CD4-positive, alpha-beta T cell treated with Interleukin-15 for 1 hour (primary cell): ENCODE results near the gene CDK4.

Experiments used
- DNase-seq: peaks from one replicate; pipeline ENCODE4 v3.0.0-alpha.2; 2020

Gene CDK4

DNA sequence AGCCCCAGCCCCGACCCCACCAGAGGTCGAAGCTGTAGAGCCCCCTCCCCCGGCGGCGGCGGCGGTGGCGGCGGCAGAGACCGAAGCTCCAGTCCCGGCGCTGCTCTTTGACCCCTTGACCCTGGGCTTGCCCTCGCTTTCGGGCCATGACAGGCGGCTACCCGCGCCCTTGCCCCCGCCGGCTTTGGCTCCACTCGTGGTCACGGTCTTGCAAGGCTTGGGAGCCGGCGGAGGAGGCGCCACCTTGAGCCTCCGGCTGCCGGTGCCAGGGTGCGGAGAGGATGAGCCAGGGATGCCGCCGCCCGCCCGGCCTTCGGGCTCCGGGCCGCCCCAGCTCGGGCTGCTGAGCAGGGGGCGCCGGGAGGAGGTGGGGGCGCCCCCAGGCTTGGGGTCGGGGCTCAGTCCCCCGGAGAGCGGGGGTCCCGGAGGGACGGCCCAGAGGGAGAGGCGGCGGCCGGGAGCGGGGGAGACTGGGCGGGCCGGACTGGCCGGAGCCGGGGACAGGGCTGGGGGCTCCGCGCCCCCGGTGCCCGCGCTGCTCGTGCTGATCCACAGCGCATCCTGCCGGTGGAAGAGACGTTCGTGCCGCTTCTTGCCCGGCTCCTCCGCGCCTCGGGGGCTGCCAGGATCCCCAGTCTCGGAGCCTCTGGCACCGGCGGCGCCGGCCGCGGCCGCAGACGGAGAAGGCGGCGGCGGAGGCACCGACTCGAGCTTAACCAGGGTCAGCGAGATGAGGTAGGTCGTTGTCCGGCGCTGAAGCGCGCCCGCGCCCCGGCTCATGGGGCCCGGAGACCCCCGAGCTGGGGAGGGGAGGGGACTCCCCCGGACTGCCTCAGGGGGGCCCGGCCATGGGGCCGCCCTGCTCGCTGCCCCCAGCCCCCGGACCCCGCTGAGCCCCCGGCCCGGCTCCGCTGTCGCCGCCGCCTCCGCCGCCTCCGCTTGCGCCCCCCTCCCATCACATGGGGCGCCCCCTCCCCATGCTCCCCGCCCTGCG is 14.3 kb downstream of the CDK4 start:
- DNase-seq = no peak

DNA sequence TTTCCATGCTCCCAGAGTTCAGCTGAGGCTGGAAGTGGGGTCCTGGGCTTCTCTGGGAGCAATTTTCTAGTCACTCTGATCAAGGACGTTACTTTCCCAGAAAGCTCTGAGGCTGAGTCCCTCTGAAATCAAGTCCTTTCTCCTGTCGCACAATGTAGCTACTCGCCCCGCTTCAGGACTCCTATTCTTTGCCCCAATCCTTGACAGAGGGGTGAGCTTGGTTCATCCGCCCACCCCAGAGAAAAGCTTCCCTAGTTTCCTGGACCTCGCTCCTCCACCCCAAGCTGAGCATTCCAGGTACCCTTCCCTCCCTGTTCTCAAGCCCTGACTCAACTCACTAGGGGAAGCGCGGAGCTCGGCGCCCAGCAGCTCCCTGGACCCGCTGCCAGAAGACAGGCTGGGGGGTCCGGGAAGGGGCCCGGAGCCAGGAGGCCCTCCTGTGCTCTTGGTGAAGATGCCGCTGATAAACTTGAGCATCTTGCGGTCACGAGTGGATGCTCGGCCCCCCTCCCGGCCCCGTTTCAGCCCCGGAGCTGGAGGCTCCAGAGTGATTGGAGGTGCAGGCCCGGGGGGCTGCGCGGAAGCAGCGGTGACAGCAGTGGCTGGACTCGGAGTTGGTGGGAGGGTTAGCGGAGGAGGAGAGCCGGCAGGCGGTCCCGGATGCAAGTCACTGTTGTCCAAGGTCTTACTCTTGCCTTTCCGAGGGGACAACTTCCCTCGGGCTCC is 15.2 kb downstream of the CDK4 start:
- DNase-seq = no peak

DNA sequence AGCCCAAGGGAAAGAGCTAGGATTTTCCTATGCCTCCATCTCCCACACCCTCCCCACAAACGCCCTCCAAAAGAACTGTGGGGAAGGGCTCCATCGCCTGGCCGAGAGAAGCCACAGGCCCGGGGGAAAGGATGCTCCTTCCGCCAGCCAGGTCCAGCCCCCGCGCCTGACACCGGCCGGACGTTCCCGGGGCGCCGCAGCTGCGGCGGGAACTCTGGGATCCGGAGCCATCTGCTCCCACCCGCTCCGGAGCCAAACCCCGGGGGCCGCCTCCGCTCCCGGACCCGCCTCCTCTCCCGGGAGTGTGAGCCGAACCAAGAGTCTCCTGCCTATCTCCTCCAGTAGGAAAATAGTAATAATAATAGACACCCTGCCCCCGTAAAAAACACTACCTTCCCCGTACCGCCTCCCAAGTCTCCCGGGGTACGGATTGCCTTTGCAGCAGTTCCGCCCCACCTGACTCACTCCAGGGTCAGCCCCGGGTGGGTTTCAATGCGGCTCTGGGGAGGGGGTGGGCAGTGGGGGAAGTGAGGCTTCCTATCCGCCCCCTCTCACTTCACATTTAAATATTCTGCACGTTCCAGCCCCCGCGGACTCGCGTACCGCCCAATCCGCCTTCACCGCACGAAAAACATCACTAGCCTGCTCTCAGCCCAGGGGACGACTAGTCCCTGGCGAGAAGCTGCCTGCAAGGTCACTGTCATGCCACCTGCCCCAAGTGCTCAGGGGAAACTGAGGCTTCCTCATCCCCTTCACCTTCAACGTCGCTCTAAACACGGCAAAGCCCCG is 16.0 kb downstream of the CDK4 start:
- no peak for DNase-seq

DNA sequence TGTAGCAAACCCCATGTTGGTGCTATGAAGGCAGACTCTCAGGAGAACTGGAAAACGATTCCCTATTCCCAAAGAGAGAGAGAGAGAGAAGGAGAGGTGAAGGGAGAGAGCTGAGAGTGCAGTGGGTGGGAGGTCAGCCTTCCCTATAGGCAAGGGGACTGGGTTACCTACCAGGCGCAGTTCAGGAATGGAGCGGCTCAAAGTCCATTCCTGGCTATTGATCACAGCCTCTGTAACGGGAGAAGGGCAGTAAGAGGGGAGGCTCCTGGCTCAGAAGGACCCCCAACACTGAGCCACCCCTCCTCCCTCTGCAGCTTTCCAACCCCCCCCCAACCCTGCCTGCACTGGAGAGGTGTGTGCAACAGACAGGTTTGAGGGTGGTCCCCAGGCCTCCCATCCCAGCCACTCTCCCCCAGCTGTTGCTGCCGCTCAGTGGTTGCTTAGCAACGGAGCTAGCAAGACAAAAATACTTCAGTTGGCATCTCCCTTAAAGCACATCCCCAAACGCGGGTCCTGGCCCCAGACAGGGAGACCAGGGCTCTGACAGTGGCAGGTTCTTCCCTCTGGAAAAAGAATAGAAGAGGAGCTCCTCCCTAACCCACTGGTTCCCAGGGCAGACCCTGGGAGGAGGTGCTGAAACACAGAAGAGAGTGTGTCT is 16.8 kb downstream of the CDK4 start:
- DNase-seq = no peak

DNA sequence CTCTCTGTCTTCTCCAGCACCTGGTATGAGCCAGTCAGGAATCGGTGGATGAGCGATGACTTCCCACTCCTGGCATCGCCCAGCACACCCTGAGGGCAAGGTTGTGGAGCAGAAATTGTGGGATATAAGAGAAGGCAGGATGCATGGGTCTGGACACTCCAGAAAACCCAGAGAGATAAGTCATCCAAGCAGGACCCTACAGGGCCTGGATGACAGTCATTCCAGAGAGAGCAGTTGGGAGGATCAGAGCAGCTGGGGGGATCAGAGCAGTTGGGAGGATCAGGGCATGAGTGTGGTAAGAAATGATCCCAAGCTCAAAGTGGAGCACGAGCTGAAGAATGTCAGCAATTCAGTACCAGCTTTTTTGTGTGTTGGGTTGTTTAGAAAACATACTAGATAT is 17.5 kb downstream of the CDK4 start:
- no peak for DNase-seq

DNA sequence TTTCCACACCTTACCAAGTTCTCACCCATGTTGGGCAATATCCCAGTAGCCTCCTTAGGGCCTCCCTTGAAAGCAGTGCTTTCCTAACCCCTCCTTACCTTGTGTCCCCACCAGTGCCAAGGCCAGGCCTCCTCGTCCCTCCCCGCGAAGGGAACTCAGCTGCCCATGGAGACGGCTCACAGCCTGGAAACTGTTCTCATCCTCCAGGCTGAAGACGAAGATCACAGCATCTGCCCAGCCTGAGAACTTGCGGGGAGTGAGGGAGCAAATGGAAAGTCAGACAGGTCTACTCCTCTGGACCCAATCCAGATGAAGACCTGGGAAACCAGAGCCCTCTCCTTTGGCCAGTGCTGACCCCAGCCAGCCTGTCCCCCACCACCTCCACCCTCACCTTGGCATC is 18.2 kb downstream of the CDK4 start:
- DNase-seq = no peak

DNA sequence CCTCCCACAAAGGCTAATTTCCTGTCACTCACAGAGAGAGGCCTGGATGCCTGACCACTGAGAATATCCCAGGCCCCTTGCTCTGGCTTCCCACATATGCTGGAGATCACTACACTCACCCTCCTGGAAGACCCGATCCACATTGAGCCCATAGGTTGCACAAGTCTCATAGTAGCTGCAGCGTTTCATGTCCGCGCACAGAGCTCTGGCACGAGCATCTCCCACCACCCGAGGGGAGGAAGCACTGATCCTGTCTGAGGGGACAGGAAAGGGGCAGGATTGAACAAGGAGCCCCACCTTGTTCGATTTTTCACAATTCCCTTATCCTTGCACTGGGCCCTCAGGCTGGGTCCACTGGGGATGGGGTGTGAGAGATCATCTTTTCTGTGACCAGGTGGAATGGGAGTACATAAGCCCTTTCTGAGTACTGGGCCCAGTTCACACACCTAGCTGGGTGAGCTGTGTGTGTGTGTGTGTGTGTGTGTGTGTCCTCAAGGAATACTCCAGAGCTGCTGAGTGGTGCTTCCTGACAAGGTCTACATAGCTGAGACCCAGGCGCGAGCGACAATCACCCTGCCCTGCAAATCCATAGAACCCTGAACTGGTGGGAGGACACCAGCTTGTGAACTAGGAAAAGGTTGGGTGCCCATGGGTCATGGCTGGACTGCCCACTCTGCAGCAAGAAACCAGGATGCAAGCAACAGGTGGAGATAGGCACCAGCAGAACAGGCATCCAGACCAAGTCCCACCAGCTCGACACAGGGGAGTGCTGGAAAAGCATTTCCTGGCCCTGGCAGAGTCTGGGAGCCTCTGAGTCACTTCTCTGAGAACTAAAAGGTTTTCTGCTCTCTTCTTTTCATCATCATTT is 19.1 kb downstream of the CDK4 start:
- DNase-seq = peak; percentile 9

DNA sequence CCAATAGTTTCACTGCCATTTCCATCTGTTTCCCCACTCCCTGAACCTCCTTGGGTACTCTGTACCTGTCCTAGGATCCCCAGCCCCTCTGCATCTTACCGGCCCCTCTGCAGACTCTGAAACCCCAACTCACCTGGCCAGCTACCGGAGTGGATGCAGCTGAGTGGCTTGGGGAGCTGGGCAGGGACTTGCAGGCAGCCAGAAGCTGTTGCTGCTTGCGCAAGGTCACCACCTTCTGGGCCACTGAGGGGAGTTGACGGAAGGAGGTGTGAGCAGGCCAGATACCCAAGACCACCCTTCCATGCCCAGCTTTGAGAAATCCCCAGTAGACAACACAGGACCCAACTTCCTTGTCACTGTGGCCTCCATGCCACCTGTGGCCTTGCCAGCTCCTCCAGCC is 19.8 kb downstream of the CDK4 start:
- DNase-seq = no peak

DNA sequence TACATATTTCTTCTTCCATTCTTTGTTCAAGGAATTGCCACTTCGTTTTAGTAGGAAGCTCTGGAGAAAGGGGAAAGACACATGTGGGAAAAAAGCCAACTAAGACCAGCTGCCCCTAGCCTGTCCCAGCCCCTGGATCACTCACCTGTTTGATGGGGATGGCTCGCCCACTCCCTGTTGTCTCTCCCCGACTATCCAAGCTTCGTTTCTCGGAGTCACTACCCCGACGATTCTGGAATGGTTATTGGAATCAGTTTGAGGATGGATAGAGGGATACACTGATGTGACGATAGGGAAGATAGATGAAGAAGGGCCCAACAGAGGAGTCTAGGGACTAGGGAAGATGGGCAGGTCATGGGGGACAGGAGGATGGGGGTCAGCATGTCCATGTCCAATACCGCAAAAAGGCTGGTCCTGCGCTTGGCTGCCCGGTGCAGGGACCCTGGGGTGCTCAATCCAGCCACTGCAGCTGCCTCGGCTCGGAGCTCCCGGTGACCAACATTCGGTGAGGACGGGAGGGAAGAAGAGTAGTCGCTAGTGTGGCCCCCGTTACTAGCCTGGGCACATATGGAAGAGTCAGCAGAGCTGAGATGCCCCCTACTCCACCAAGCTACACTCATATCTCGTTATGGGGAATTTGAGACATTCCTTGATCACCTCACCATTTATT is 20.6 kb downstream of the CDK4 start:
- DNase-seq = no peak

DNA sequence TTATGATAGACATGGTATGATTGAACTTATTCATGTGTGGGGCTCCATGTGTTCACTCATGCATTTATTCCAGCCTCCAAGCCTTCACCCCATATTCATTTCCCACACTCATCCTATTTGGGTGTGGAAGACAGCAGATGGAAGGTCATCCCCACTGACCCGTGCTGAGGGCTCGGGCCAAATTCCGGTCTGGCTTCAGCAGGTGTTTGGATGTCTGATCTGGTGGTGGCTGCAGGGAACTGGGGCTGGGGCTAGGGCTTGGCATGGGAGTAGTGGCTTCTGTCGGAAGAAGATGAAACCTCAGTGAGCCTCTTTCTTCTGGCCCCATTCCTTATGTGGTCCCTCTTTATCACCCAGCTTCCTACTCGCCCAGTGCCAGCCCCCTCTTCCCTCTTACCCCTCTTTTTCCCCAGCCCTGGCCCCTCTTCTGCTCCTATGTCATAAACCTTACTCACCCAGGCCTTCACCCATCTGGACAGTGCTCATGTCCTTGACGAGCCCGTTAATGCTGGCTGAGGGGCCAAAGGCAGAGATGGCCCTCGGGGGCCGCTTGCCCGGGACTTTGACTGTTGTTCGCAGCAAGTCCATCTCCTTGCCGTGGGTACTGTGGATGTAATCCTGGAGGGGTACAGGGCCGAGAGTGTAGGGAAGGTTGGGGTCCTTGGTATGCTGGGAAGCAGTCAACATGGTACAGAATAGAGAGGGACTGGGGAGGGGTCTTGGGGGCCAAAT is 21.6 kb downstream of the CDK4 start:
- no peak for DNase-seq

DNA sequence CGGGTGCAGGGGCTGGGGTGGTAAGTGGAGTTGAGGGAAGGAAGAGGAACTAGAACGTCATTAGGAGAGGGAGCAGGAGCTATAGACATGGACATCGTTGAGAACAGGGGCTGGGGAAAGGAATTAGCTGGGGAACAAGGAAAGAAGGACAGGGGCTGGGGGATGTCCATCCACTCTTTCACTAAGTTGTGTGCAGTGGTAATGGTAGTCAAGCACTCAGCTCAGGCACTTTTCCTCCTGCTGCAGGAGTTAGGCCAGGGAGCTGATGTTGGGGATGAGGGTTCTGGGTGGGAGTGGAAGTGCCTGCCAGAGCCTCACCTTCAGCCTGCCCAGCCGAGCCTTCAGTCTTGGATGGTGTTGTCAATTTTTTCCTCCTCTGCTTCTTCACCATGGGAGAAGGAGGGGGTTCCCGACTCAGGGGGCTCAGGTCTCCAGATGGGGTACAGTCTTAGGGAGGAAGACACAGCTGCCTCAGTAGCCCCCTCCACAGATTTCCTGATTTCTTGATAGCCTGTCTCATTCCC is 22.7 kb downstream of the CDK4 start:
- no peak for DNase-seq

DNA sequence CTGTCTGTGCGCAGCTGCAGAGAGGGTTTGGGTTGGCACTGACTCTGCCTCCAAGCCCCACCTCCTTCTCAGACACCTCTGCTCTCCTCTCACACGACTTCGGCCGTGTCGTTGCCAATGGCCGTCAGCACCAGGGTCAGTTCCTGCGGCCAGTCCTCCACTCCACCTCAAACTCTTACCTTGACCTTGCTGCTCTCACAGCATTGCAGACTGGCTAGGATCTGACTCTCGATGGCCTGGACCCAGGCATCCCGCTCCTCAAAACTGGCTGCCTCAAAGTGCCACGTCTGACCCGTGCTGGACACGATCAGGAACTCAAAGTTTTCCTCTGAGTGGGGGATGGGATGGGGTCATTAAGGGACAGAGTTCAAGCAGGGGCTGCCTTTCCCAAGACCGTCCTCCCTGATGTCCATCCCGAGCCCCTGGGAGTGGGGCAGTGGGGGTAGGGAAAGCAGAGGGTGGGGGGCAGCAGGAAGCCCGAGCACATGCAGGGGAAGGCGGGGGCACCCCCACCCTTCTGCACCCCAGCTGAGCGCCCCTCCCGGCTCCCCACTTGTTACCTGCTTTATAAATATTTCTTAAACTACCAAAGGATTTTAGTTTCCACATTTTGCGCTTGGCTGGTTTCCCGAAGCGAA is 24.2 kb downstream of the CDK4 start:
- no peak for DNase-seq

DNA sequence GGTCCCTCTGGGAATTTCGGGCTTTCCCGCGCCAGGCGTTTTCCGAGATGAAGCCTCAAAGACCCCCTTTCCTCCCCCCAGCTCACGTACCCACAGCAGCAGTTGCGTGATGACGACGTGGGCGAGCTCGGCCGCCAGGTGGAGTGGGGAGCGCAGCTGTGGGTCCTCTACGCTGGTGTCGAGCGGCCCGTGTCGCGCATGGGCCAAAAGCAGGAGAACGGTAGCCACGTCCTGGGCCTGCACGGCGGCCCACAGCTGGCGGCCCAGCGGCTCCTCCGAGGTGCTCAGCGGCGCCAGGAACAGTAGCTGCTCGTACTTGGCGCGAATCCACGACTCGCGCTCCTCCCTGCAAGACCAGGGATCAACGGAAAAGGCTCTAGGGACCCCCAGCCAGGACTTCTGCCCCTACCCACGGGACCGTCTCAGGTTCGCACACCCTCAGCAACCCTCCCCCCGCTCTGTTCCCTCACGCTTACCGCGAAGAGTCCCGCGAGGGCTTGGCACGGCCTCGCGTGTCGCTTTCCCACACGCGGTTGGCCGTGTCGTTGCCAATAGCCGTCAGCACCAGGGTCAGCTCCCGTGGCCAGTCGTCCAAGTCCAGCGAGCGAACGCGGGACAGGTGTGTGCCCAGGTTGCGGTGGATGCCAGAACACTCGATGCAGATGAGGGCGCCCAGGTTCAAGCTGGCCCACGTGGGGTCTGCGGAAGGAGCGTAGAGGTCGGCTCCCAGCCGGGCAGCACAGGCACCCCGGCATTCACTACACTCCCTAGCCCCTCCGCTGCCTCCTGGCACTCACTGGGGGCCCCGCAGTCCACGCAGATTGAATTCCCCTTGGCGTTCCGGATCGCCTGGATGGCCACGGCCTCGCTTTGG is 25.0 kb downstream of the CDK4 start:
- DNase-seq = no peak

DNA sequence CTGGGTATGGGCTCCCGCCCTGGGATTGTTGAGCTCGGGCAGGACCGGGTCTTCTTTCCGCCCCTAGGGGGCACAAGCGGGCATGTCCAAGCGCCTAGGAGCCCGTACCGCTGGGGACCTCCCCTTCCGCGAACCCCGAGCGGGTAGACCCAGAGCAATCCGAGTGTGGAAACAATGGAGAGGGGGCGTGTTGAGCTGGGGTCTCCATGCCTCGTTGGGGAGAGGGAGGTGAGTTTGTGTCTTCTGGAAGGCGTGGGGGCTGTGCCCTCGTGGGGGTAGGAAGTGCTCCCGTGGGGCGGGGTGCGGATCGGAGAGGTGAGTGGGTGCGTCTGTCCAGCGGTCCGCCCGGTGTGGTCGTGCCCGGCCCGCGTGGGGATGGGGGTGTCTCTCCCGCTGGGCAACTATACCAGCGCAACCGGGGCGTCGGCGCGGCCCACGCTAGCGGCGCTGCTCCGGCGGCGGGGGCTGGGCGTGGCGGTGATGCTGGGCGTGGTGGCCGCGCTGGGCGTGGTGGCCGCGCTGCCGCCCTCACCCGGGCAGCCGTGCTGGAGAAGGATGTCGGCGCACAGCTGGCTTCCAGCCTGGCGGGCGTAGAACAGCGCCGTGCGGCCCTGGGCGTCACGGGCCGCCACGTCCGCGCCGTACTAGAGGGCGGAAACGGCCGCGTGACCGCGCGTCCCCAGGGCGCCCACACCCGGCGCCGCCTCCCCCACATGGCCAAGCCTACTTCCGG is 25.8 kb downstream of the CDK4 start:
- no peak for DNase-seq

DNA sequence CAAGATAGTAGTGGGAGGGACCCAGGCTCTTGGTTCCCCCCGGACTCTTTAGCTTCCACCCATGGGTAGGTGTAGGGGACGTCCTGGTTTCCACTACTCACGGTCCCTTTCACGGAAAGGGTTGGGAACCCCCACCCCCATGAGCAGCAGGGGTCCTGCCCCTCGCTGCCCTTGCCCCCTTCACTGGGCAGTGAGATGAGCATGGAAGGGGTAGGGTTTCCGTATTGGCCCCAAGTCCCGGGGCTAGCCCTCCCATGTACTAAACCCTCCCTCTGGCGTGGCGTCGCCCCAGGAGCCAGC is 26.3 kb downstream of the CDK4 start:
- DNase-seq = no peak

DNA sequence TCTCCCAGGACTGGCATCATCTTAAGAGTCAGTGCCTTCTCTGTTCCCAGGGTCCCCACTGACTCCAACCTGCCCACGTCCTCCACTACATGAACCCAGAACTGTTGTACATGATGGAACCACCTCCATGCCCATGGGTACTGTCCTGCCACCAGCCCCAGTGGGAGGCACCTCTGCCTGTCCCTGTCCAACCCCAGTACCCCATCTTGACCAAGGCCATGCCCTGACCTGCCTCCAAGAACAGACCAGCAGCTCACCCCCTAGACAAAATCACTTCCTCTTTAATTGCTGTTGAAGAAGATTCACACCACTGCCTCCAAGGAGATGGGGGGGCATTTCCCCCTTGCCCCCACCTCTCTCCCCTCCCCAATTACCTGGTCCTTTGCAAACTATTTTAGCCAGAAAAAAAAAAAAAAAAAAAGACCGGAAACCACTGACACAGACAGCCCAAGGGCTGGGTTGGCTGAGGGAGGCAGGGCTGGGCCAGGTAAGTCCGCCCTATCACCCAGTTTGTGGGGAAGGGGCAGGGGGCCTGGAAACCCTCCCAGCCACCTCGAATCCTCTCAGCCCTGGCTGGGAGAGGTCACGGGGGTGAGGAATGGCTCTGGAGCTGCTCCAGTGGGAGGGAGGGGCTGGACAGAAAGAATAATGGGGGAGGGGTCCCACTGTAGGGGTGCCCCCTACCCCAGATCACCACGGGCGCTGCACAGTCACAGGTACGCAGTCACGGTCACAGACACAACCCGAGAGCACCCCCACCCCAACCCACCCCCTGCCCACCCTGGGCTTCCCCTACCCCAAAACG is 27.0 kb downstream of the CDK4 start:
- no peak for DNase-seq
